ACC112 (cell line): ENCODE results near the gene IPO13.

Source experiments
- H2AFZ ChIP-seq: fragments of 200-600 bp; sonication (generic); one replicate; pipeline ENCODE4 v1.6.0; 2017; ENCODE audit warnings: antibody characterized with exemption, low read length; ENCODE audit not compliant: unreplicated experiment
- H3K27ac ChIP-seq: fragments of 200-600 bp; sonication (generic); 2 replicates; pipeline ENCODE4 v1.5.1; 2014; ENCODE audit warnings: low read depth, mild to moderate bottlenecking, antibody characterized with exemption, low read length, moderate library complexity
- H3K27me3 ChIP-seq: fragments of 200-600 bp; sonication (generic); 2 replicates; pipeline ENCODE4 v1.6.1; 2014; ENCODE audit warnings: mild to moderate bottlenecking, antibody characterized with exemption, low read length, moderate library complexity, mixed read lengths; ENCODE audit not compliant: insufficient read depth
- H3K36me3 ChIP-seq: fragments of 200-600 bp; sonication (generic); 2 replicates; pipeline ENCODE4 v1.6.1; 2016; ENCODE audit warnings: mild to moderate bottlenecking, antibody characterized with exemption, low read length, moderate library complexity, mixed read lengths; ENCODE audit not compliant: insufficient read depth
- H3K4me1 ChIP-seq: fragments of 200-600 bp; sonication (generic); one replicate; pipeline ENCODE4 v1.6.1; 2016; ENCODE audit warnings: low read length, mixed read lengths; ENCODE audit not compliant: insufficient read depth, unreplicated experiment, control insufficient read depth
- H3K4me3 ChIP-seq: fragments of 200-600 bp; sonication (generic); 2 replicates; pipeline ENCODE4 v1.5.1; 2014; ENCODE audit warnings: mild to moderate bottlenecking, low read depth, low read length
- H3K79me2 ChIP-seq: fragments of 200-600 bp; sonication (generic); one replicate; pipeline ENCODE4 v1.6.0; 2016; ENCODE audit warnings: low read length; ENCODE audit not compliant: control insufficient read depth, unreplicated experiment, insufficient read depth

The IPO13 gene

DNA sequence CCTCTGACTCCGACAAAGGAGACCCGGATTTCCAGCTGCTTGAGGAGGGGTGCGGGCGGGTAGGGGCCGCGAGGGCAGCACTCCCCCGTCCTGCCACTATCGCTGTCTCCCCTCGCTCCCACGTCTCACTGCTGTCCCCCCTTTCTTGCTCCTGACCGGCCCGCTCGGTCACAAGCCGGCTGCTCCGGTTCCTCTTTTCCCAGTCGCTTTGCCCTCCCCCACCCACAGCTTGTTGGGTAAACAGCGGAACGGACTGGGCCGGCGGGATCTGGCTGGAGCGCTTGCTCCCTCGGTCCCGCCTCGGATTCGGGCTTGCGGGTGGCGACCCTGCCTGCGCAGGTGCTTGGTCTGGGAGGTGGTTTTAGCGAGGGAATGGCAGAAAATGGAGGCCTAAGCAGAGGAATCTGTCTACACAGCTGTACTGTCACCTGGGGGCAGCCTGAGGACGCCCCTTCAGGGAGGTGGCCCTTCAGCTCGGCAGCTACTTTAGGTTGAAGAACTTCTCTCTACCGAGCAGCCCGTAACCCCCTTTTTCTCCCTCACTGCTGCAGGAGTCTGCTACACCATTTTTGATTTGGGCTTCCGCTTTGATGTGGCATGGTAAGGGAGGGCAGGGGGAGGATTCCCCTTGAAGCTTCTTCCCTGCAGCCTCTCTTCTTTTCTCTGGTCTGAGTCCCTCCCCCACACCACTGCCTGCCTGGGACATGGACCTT lies 28.7 kb downstream of the IPO13 start:
- Histone ChIP-seq H3K4me1 (peaks cover 36% of the 10 kb centered on the region), H3K27me3 (no peaks in the 10 kb centered on the region), H3K36me3 (peaks cover 11% of the 10 kb centered on the region; the same call in 1 of the 2 replicates), H2AFZ (no peak overlapping the region), H3K4me3 (peak overlapping the region; percentile 86), H3K79me2 (peaks cover 53% of the 10 kb centered on the region), H3K27ac (peak overlapping the region; percentile 45; the same call in 1 of the 2 replicates)

DNA sequence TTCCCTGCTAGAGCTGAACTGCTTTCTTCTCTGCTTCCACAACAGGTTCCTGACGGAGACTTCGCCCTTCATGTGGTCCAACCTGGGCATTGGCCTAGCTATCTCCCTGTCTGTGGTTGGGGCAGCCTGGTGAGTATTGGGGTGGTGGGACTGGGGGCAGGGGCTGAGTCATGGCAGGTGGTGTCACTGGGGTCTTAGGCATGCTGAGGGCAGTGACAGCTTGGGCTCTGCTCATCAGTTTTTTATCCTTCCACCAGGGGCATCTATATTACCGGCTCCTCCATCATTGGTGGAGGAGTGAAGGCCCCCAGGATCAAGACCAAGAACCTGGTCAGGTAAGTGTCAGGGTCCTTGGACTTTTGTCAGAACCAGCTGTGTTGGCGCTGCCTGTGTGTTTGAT lies 29.3 kb downstream of the IPO13 start:
- Histone ChIP-seq H3K27me3 (no peaks in the 10 kb centered on the region), H3K79me2 (peaks cover 55% of the 10 kb centered on the region), H3K27ac (no peak overlapping the region), H2AFZ (no peak overlapping the region), H3K4me3 (peak overlapping the region; percentile 86), H3K36me3 (peaks cover 11% of the 10 kb centered on the region; the same call in 1 of the 2 replicates), H3K4me1 (peaks cover 36% of the 10 kb centered on the region)

- Histone ChIP-seq H3K4me1 (peaks cover 38% of the 10 kb centered on the region), H2AFZ (no peak overlapping the region), H3K27ac (no peak overlapping the region), H3K27me3 (no peaks in the 10 kb centered on the region), H3K79me2 (peaks cover 60% of the 10 kb centered on the region), H3K36me3 (peaks cover 11% of the 10 kb centered on the region; the same call in 1 of the 2 replicates), H3K4me3 (peak overlapping the region; percentile 86)
Observed at GRCh38 chr1:43976890-43977289, 30.1 kb downstream of the IPO13 start.

DNA sequence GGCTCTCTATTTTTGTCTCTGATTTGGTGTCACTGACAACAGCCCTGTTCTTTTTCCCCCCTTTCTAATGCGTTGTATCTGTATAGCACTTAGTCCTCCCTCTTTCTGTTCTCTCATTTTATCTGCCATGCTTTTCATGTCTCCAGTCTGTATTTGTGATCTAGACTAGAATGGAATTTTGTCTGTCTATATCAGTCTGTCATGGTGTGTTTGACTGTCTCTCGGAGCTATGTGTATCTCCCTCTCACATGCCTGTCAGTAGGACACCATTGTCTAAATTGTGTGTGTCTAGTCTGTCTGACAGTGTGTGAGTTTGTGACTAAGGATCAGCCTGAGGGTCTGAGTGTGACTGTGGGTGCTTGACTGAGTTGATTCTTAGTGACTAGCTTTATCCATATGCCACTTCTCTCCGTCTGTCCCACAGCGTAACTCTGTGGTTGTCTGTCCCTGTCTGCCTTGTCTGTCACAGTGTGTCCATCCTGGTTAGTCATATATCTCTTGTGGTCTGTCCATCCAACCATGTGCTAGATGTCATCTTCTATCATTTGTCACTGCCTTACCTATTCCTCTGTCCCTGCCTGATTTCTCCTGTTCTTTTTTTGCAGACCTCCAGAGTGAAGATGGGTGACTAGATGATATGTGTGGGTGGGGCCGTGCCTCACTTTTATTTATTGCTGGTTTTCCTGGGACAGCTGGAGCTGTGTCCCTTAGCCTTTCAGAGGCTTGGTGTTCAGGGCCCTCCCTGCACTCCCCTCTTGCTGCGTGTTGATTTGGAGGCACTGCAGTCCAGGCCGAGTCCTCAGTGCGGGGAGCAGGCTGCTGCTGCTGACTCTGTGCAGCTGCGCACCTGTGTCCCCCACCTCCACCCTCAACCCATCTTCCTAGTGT lies 30.9 kb downstream of the IPO13 start:
- H3K4me3 ChIP-seq, result peak overlapping the region; percentile 83; the same call in 1 of the 2 replicates
- no peaks in the 10 kb centered on the region for H3K27me3 ChIP-seq
- H2AFZ ChIP-seq, result no peak overlapping the region
- peaks cover 60% of the 10 kb centered on the region for H3K79me2 ChIP-seq
- peaks cover 11% of the 10 kb centered on the region; the same call in 1 of the 2 replicates for H3K36me3 ChIP-seq
- no peak overlapping the region for H3K27ac ChIP-seq
- peaks cover 38% of the 10 kb centered on the region for H3K4me1 ChIP-seq

- Histone ChIP-seq H3K4me1 (peaks cover 38% of the 10 kb centered on the region), H3K27ac (no peak overlapping the region), H3K27me3 (no peaks in the 10 kb centered on the region), H3K79me2 (peaks cover 63% of the 10 kb centered on the region), H3K36me3 (peaks cover 11% of the 10 kb centered on the region; the same call in 1 of the 2 replicates), H2AFZ (no peak overlapping the region), H3K4me3 (peak overlapping the region; percentile 83)
Observed at GRCh38 chr1:43978264-43978550, 31.5 kb downstream of the IPO13 start.

GRCh38 chr1:43978551-43979260 lies 32.0 kb downstream of the IPO13 start, which contains the start of gene B4GALT2:
Gene B4GALT2, plus strand, starts transcription at chr1:43979210. Its CDS starts 1,951 bp downstream, at chr1:43981161.
- Histone ChIP-seq H3K27ac (peak within 1 kb of the TSS; percentile 47), H3K27me3 (no peaks in the 10 kb centered on the region), H2AFZ (peak within 1 kb of the TSS; percentile 22), H3K79me2 (peaks cover 64% of the 10 kb centered on the region), H3K36me3 (peaks cover 11% of the 10 kb centered on the region; the same call in 1 of the 2 replicates), H3K4me3 (peak within 1 kb of the TSS; percentile 83), H3K4me1 (peaks cover 38% of the 10 kb centered on the region)

DNA sequence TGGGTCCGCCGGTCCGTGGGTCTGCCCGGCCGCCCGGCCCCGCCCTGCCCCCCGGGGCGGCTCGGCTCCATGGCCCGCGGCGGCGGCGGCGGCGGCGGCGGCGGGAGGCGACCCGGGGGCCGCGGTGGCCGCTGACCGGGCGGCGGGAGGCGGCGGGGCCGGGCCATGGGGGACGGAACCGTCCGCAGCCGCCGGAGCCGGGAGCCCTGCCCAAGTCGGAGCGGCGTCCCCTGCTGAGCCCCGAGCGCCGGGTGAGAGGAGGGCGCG lies 32.4 kb downstream of the IPO13 start:
- peaks cover 38% of the 10 kb centered on the region for H3K4me1 ChIP-seq
- H3K27ac ChIP-seq, result peak overlapping the region; percentile 47; the same call in 1 of the 2 replicates
- no peaks in the 10 kb centered on the region for H3K27me3 ChIP-seq
- H3K79me2 ChIP-seq, result peaks cover 64% of the 10 kb centered on the region
- peak overlapping the region; percentile 78 for H3K4me3 ChIP-seq
- H2AFZ ChIP-seq, result no peak overlapping the region
- peaks cover 11% of the 10 kb centered on the region; the same call in 1 of the 2 replicates for H3K36me3 ChIP-seq

- H3K27me3 ChIP-seq, result no peaks in the 10 kb centered on the region
- H3K4me3 ChIP-seq, result peak overlapping the region; percentile 78
- H2AFZ ChIP-seq, result peak overlapping the region; percentile 22
- H3K79me2 ChIP-seq, result peaks cover 64% of the 10 kb centered on the region
- H3K4me1 ChIP-seq, result peaks cover 38% of the 10 kb centered on the region
- H3K36me3 ChIP-seq, result peaks cover 11% of the 10 kb centered on the region; the same call in 1 of the 2 replicates
- H3K27ac ChIP-seq, result peak overlapping the region; percentile 47
Observed at GRCh38 chr1:43979528-43980254, 32.9 kb downstream of the IPO13 start.

DNA sequence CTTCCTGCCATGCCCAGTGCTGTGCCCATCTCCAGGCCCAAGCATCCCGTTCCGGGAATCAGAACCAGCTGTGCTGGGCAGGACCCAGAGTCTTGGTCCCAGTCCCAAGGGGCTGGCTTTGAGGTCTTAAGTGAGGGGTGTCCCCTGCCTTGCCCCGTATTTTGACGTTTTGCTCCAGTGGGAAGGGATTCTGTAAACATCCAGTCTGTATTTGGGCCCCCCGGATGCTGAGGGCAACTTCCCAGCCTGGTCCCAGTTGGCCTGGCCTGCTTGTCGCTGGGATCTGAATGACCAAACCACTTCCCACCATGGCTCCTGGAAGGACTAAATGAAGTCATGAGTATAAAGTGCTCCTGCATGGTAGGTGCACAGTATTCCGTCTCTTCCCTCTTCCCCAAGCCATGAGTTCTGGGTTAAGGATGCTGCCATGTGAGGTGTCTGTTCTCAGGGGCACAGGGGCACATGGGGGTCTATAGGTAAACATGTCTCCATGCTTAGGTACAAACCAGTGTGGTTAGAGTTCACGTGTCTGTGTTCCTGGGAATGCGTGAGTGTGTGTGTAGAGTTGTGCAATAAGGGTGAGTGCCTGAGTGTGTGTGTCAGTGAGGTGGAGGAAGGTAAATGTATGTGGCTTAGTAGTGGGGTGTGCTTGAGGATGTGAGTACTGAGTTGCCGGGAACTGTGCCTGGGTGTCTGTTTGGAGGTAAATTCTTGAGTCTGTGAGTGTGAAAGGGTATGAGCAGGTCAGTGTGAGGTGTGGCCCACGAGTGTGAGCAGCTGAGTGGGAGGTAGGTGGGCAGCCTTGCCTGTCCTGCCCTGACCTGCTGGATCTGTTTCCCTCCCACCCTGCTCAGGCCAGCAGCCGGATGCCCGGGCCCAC lies 33.7 kb downstream of the IPO13 start:
- H3K36me3 ChIP-seq, result peaks cover 11% of the 10 kb centered on the region; the same call in 1 of the 2 replicates
- H2AFZ ChIP-seq, result no peak overlapping the region
- H3K79me2 ChIP-seq, result peaks cover 57% of the 10 kb centered on the region
- peak overlapping the region; percentile 78 for H3K4me3 ChIP-seq
- no peaks in the 10 kb centered on the region for H3K27me3 ChIP-seq
- H3K4me1 ChIP-seq, result peaks cover 38% of the 10 kb centered on the region
- H3K27ac ChIP-seq, result peak overlapping the region; percentile 47
